Endothelial cell of umbilical vein (primary cell): ENCODE data around the gene FAM193B. TPM values are rescaled to one million over a fixed set of nuclear protein-coding genes. Genes with fewer than 3 reads are reported as not detected.

ENCODE experiments used
- BruUV-seq: library from RNA; stranded (reverse); fragments of 400-500 nt; replicated peaks from 2 replicates; lab custom pipeline; 2021; lab: Mats Ljungman, UMichigan
- CTCF ChIA-PET: fragments of 300-600, 350-600 bp; sonication (Branson Sonifier 250); formaldehyde crosslinking; loops from one replicate; lab custom pipeline; 2021; ENCODE audit warnings: antibody characterized with exemption, inconsistent platforms; lab: Charles Lee
- POLR2A ChIA-PET: fragments of 300-600, 350-600 bp; sonication (Branson Sonifier 250); formaldehyde crosslinking; loops from one replicate; lab custom pipeline; 2021; ENCODE audit warnings: antibody characterized with exemption, inconsistent platforms; lab: Charles Lee
- DNase-seq: peaks from one replicate; pipeline ENCODE4 v3.0.0-alpha.2; 2011; ENCODE audit warnings: low read depth, low spot score
- FAIRE-seq: peaks from 2 replicates; lab custom pipeline; 2011; peaks lifted over from hg19 to GRCh38; lab: Jason Lieb, UNC
- H2AFZ ChIP-seq: 2 replicates; pipeline ENCODE4 v1.6.0; 2012; ENCODE audit warnings: low read depth, low read length, control low read depth, inconsistent platforms
- H3K27ac ChIP-seq: 2 replicates; pipeline ENCODE4 v1.5.1; 2011; ENCODE audit warnings: low read depth, mild to moderate bottlenecking, control low read depth, low read length, moderate library complexity; ENCODE audit not compliant: insufficient read depth
- H3K27me3 ChIP-seq, 2 experiments: 2 replicates each; pipeline versions ENCODE4 v1.6.0 to v1.6.1; 2011; ENCODE audit warnings: low read length in 2 of 2, mixed read lengths in 1 of 2; ENCODE audit not compliant: control insufficient read depth in 2 of 2, insufficient read depth in 2 of 2
- H3K36me3 ChIP-seq, 2 experiments: 2 replicates in 1 of 2; 3 replicates in 1 of 2; pipeline ENCODE4 v1.5.1; 2011; ENCODE audit warnings: low read length in 2 of 2, mild to moderate bottlenecking in 1 of 2, moderate library complexity in 1 of 2; ENCODE audit not compliant: control insufficient read depth in 2 of 2, insufficient read depth in 2 of 2; ENCODE audit errors: extremely low read depth in 1 of 2
- H3K4me1 ChIP-seq: 3 replicates; pipeline ENCODE4 v1.5.1; 2011; ENCODE audit warnings: mild to moderate bottlenecking, low read length; ENCODE audit not compliant: control insufficient read depth, insufficient read depth; ENCODE audit errors: extremely low read depth
- H3K4me2 ChIP-seq: 2 replicates; pipeline ENCODE4 v1.6.1; 2011; ENCODE audit warnings: low read length, control low read depth, mixed read lengths; ENCODE audit not compliant: insufficient read depth
- H3K4me3 ChIP-seq, 3 experiments: fragments of 200-600 bp in 1 of 3; sonication (generic), shearing (Covaris generic) in 1 of 3; replicated peaks in 1 of 3; 2 replicates each; pipeline ENCODE4 v1.5.1; 2011 to 2016; ENCODE audit warnings: control low read depth in 3 of 3, low read length in 3 of 3, mild to moderate bottlenecking in 2 of 3, inconsistent platforms in 1 of 3, low read depth in 1 of 3, moderate library complexity in 1 of 3; ENCODE audit not compliant: insufficient read depth in 1 of 3
- H3K79me2 ChIP-seq: 2 replicates; pipeline ENCODE4 v1.6.0; 2012; ENCODE audit warnings: low read length, inconsistent platforms; ENCODE audit not compliant: control insufficient read depth, insufficient read depth
- H3K9ac ChIP-seq: replicated peaks from 2 replicates; pipeline ENCODE3; 2011; ENCODE audit warnings: low read length, control low read depth; ENCODE audit not compliant: insufficient read depth; ENCODE audit errors: extremely low read depth
- H3K9me1 ChIP-seq: replicated peaks from 3 replicates; pipeline ENCODE4 v1.6.0; 2011; ENCODE audit warnings: mild to moderate bottlenecking, low read length; ENCODE audit not compliant: control insufficient read depth, insufficient read depth; ENCODE audit errors: extremely low read depth
- H3K9me3 ChIP-seq: replicated peaks from 2 replicates; pipeline ENCODE4 v1.5.1; 2012; ENCODE audit warnings: low read length, inconsistent platforms; ENCODE audit not compliant: control insufficient read depth, insufficient read depth
- H4K20me1 ChIP-seq: replicated peaks from 2 replicates; pipeline ENCODE3; 2011; ENCODE audit warnings: mild to moderate bottlenecking, low read length; ENCODE audit not compliant: control insufficient read depth, insufficient read depth; ENCODE audit errors: extremely low read depth
- EZH2 ChIP-seq: IDR thresholded peaks from 2 replicates; pipeline ENCODE4 v1.6.1; 2012; ENCODE audit warnings: borderline replicate concordance, low read depth, mild to moderate bottlenecking, moderate library complexity, low read length, inconsistent platforms; ENCODE audit not compliant: severe bottlenecking
- FOS ChIP-seq: IDR thresholded peaks from 2 replicates; pipeline ENCODE4 v1.6.1; 2011; ENCODE audit warnings: mild to moderate bottlenecking, low read length, moderate library complexity, borderline replicate concordance; ENCODE audit not compliant: insufficient read depth
- GATA2 ChIP-seq: IDR thresholded peaks from 2 replicates; pipeline ENCODE4 v1.7.0; 2011; ENCODE audit warnings: low read depth, mild to moderate bottlenecking, moderate library complexity, mixed read lengths, low read length; ENCODE audit not compliant: insufficient read length, insufficient read depth
- JUN ChIP-seq: IDR thresholded peaks from 2 replicates; pipeline ENCODE4 v1.6.1; 2011; ENCODE audit warnings: borderline replicate concordance, low read depth; ENCODE audit not compliant: insufficient read length, insufficient read depth
- MAX ChIP-seq: IDR thresholded peaks from 2 replicates; pipeline ENCODE4 v1.6.1; 2011; ENCODE audit not compliant: insufficient read depth, insufficient read length
- MYC ChIP-seq: IDR thresholded peaks from one replicate; pipeline ENCODE4 v1.6.1; 2011; ENCODE audit warnings: mild to moderate bottlenecking, low read depth, low read length
- POLR2A ChIP-seq: IDR thresholded peaks from 2 replicates; pipeline ENCODE4 v1.6.1; 2012; ENCODE audit warnings: low read depth, mild to moderate bottlenecking, control low read depth, low read length
- POLR2AphosphoS5 ChIP-seq: IDR thresholded peaks from 2 replicates; pipeline ENCODE4 v1.6.1; 2012; ENCODE audit warnings: low read depth, mild to moderate bottlenecking, control low read depth, low read length, moderate library complexity; ENCODE audit not compliant: insufficient read depth
- dilution Hi-C: fragments of 300-500 bp; cut with MboI; formaldehyde crosslinking; loops from one replicate; pipeline ENCODE4 v1.15.0; 2019; ENCODE audit warnings: low sequenced_read_pairs; ENCODE audit not compliant: extremely low pct_ligation_motif_present
- intact Hi-C: fragments of 100-400 bp; cut with micrococcal nuclease; formaldehyde crosslinking; loops from one replicate; pipeline ENCODE4 v1.10.0; 2022
- polyA plus RNA-seq, 4 experiments: library from polyadenylated mRNA; depleted of rRNA in 3 of 4; stranded (reverse) in 3 of 4; unstranded in 1 of 4; fragments of >200 nt; gene quantifications; 2 replicates each; pipeline versions ENCODE4 v1.2.1 to v1.2.3, GENCODE V29; 2011 to 2012; ENCODE audit warnings: missing spikeins in 1 of 4
- total RNA-seq: library from RNA; stranded (reverse); gene quantifications from 2 replicates; pipeline ENCODE4 v1.2.3, GENCODE V29; 2021
- TF ChIP-seq, protein P1 (sequence below), 2 donors: IDR thresholded peaks; 1 replicate in 1 of 2; 2 replicates in 1 of 2; pipeline ENCODE4 v1.5.1; 2011; ENCODE audit warnings: low read length in 2 of 2, mild to moderate bottlenecking in 2 of 2, moderate library complexity in 2 of 2, control low read depth in 1 of 2, inconsistent platforms in 1 of 2, low read depth in 1 of 2; ENCODE audit not compliant: insufficient read depth in 1 of 2; ENCODE audit errors: extremely low read depth in 1 of 2

The FAM193B gene
- total and polyA plus RNA-seq, 2 donors (not counting 3 experiments of a cell fraction or from before 2014, with no cell fraction given), result 57.9 to 75.7 TPM

DNA sequence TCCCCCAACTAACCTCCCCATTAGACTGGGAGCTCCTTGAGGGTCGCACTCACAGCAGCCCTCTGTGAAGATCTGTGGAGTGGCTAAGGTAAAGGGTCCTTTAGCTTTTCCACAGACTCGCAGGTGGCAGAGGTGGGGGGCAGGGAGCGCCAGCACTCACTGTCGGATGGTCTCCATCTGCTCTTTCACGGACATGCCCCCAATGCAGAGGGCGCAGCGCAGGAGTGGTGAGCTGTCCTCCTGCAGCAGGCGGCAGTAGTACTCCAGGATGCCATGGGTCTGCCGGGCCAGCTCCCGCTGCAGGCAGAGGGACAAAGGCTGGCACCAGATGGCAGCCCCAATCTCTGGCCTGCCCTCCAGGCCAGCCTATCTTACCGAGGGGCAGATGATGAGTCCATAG, 39.8 kb downstream of the FAM193B start:
- H3K4me2 ChIP-seq, result no peak overlapping the region
- H3K27ac ChIP-seq, result no peak overlapping the region
- H3K9me3 ChIP-seq, result no peaks in the 10 kb centered on the region
- H4K20me1 ChIP-seq, result no peaks in the 10 kb centered on the region
- H3K4me1 ChIP-seq, result peaks cover 9% of the 10 kb centered on the region
- ChIA-PET POLR2A (no interaction called here), CTCF (no interaction called here)
- no peak overlapping the region for H3K4me3 ChIP-seq
- H3K79me2 ChIP-seq, result peaks cover 14% of the 10 kb centered on the region
- H2AFZ ChIP-seq, result no peak overlapping the region
- H3K9ac ChIP-seq, result no peak overlapping the region
- H3K36me3 ChIP-seq, result peaks cover 9 to 42% of the 10 kb centered on the region in 2 experiments
- FAIRE-seq, result no peak
- intact Hi-C loops (no loop called here), dilution Hi-C loops (no loop called here)
- H3K9me1 ChIP-seq, result no peaks in the 10 kb centered on the region
- no TSS peak for BruUV-seq
- H3K27me3 ChIP-seq, result no peaks in the 10 kb centered on the region
- no peak for DNase-seq
- TF ChIP-seq JUN (no peak), MAX (no peak), EZH2 (no peak), POLR2A (no peak), FOS (no peak), GATA2 (no peak), POLR2AphosphoS5 (no peak), MYC (no peak)
- TF ChIP-seq, protein P1, sequence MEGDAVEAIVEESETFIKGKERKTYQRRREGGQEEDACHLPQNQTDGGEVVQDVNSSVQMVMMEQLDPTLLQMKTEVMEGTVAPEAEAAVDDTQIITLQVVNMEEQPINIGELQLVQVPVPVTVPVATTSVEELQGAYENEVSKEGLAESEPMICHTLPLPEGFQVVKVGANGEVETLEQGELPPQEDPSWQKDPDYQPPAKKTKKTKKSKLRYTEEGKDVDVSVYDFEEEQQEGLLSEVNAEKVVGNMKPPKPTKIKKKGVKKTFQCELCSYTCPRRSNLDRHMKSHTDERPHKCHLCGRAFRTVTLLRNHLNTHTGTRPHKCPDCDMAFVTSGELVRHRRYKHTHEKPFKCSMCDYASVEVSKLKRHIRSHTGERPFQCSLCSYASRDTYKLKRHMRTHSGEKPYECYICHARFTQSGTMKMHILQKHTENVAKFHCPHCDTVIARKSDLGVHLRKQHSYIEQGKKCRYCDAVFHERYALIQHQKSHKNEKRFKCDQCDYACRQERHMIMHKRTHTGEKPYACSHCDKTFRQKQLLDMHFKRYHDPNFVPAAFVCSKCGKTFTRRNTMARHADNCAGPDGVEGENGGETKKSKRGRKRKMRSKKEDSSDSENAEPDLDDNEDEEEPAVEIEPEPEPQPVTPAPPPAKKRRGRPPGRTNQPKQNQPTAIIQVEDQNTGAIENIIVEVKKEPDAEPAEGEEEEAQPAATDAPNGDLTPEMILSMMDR (IDR thresholded peaks at IDR 0.05; ENCODE audit: extremely low read depth in 1 of 2, insufficient read depth in 1 of 2, low read depth in 1 of 2, low read length in 2 of 2), result no peak
